DND-41 (cell line): ENCODE data around the gene MCF2L.

Source experiments
- ATAC-seq: fragments of 200-7000 bp; cut with Tn5 transposase; 3 replicates; pipeline ENCODE4 v1.9.1; 2021; ENCODE audit warnings: low read depth; ENCODE audit not compliant: insufficient read depth
- DNase-seq: peaks from one replicate; pipeline ENCODE4 v3.0.0-alpha.2; 2020
- H2AFZ ChIP-seq: 2 replicates; pipeline ENCODE4 v1.6.0; 2012; ENCODE audit warnings: low read depth, low read length
- H3K27ac ChIP-seq: 2 replicates; pipeline ENCODE4 v1.5.1; 2012; ENCODE audit warnings: low read length, inconsistent platforms
- H3K27me3 ChIP-seq: fragments of 200-600 bp; sonication (generic); 2 replicates; pipeline ENCODE4 v1.6.0; 2012; ENCODE audit warnings: low read length, mild to moderate bottlenecking, inconsistent platforms; ENCODE audit not compliant: insufficient read depth, poor library complexity
- H3K36me3 ChIP-seq: 2 replicates; pipeline ENCODE4 v1.5.1; 2012; ENCODE audit warnings: low read length, inconsistent platforms; ENCODE audit not compliant: insufficient read depth
- H3K4me1 ChIP-seq: 2 replicates; pipeline ENCODE4 v1.5.1; 2012; ENCODE audit warnings: mild to moderate bottlenecking, low read length; ENCODE audit not compliant: insufficient read depth
- H3K4me2 ChIP-seq: 2 replicates; pipeline ENCODE4 v1.6.0; 2012; ENCODE audit warnings: mild to moderate bottlenecking, moderate library complexity, low read length, inconsistent platforms; ENCODE audit not compliant: insufficient read depth
- H3K4me3 ChIP-seq, 2 experiments: fragments of 200-600 bp in 1 of 2; shearing (Covaris generic) in 1 of 2; 2 replicates each; pipeline ENCODE4 v1.5.1; 2012 to 2016; ENCODE audit warnings: inconsistent platforms in 2 of 2, low read length in 2 of 2, mild to moderate bottlenecking in 2 of 2, low read depth in 1 of 2, moderate library complexity in 1 of 2
- H3K79me2 ChIP-seq: 2 replicates; pipeline ENCODE4 v1.6.0; 2012; ENCODE audit warnings: low read length, inconsistent platforms; ENCODE audit not compliant: insufficient read depth
- H3K9ac ChIP-seq: 2 replicates; pipeline ENCODE4 v1.6.0; 2012; ENCODE audit warnings: low read depth, mild to moderate bottlenecking, inconsistent platforms, low read length, moderate library complexity
- H3K9me3 ChIP-seq: 2 replicates; pipeline ENCODE4 v1.5.1; 2012; ENCODE audit warnings: low read length, moderate library complexity, mild to moderate bottlenecking, inconsistent platforms; ENCODE audit not compliant: insufficient read depth, severe bottlenecking
- H4K20me1 ChIP-seq: 2 replicates; pipeline ENCODE4 v1.6.0; 2012; ENCODE audit warnings: low read length; ENCODE audit not compliant: insufficient read depth
- EZH2 ChIP-seq: IDR thresholded peaks from 3 replicates; pipeline ENCODE4 v1.6.1; 2012; ENCODE audit warnings: borderline replicate concordance, low read depth, mild to moderate bottlenecking, moderate library complexity, low read length, inconsistent platforms; ENCODE audit not compliant: severe bottlenecking
- TF ChIP-seq, protein P1 (sequence below): IDR thresholded peaks from 2 replicates; pipeline ENCODE4 v1.5.1; 2012; ENCODE audit warnings: borderline replicate concordance, low read length, moderate library complexity, mild to moderate bottlenecking; ENCODE audit not compliant: poor library complexity, severe bottlenecking; ENCODE audit errors: extremely low read depth

The MCF2L gene

GRCh38 chr13:112934078-112934477, 34.9 kb upstream of the MCF2L start:
- TF ChIP-seq EZH2 = no peak
- TF ChIP-seq, protein P1, sequence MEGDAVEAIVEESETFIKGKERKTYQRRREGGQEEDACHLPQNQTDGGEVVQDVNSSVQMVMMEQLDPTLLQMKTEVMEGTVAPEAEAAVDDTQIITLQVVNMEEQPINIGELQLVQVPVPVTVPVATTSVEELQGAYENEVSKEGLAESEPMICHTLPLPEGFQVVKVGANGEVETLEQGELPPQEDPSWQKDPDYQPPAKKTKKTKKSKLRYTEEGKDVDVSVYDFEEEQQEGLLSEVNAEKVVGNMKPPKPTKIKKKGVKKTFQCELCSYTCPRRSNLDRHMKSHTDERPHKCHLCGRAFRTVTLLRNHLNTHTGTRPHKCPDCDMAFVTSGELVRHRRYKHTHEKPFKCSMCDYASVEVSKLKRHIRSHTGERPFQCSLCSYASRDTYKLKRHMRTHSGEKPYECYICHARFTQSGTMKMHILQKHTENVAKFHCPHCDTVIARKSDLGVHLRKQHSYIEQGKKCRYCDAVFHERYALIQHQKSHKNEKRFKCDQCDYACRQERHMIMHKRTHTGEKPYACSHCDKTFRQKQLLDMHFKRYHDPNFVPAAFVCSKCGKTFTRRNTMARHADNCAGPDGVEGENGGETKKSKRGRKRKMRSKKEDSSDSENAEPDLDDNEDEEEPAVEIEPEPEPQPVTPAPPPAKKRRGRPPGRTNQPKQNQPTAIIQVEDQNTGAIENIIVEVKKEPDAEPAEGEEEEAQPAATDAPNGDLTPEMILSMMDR = no peak
- no peak overlapping the region for H3K4me3 ChIP-seq
- no peaks in the 10 kb centered on the region for H3K4me1 ChIP-seq
- no peaks in the 10 kb centered on the region for H3K36me3 ChIP-seq
- no peak overlapping the region for H3K27ac ChIP-seq
- no peak for DNase-seq
- no peak overlapping the region for H2AFZ ChIP-seq
- H3K9me3 ChIP-seq = no peaks in the 10 kb centered on the region
- H4K20me1 ChIP-seq = peaks cover 8% of the 10 kb centered on the region; the same call in 1 of the 2 replicates
- H3K9ac ChIP-seq = no peak overlapping the region
- H3K79me2 ChIP-seq = no peaks in the 10 kb centered on the region
- H3K4me2 ChIP-seq = no peak overlapping the region
- H3K27me3 ChIP-seq = peaks cover 19% of the 10 kb centered on the region
- no peak for ATAC-seq

GRCh38 chr13:112938680-112939079, 30.3 kb upstream of the MCF2L start:
- no peak overlapping the region for H3K9ac ChIP-seq
- no peaks in the 10 kb centered on the region for H3K36me3 ChIP-seq
- H3K4me1 ChIP-seq = peaks cover 7% of the 10 kb centered on the region
- H3K9me3 ChIP-seq = no peaks in the 10 kb centered on the region
- no peak for TF ChIP-seq EZH2
- TF ChIP-seq, protein P1 = no peak
- ATAC-seq = no peak
- 0 out of 2 replicates have a peak, but pooled peaks cover 4% of the 10 kb centered on the region for H4K20me1 ChIP-seq
- H3K27me3 ChIP-seq = no peaks in the 10 kb centered on the region
- DNase-seq = no peak
- no peak overlapping the region for H3K4me3 ChIP-seq
- no peak overlapping the region for H3K27ac ChIP-seq
- H3K4me2 ChIP-seq = no peak overlapping the region
- no peaks in the 10 kb centered on the region for H3K79me2 ChIP-seq
- H2AFZ ChIP-seq = no peak overlapping the region

GRCh38 chr13:112940236-112940635, 28.8 kb upstream of the MCF2L start:
- TF ChIP-seq, protein P1 = no peak
- no peak for TF ChIP-seq EZH2
- H3K27me3 ChIP-seq = no peaks in the 10 kb centered on the region
- DNase-seq (no peak), ATAC-seq (no peak)
- H2AFZ ChIP-seq = no peak overlapping the region
- 0 out of 2 replicates have a peak, but pooled peaks cover 4% of the 10 kb centered on the region for H4K20me1 ChIP-seq
- H3K4me2 ChIP-seq = no peak overlapping the region
- H3K27ac ChIP-seq = no peak overlapping the region
- H3K9ac ChIP-seq = no peak overlapping the region
- no peaks in the 10 kb centered on the region for H3K9me3 ChIP-seq
- no peaks in the 10 kb centered on the region for H3K79me2 ChIP-seq
- H3K36me3 ChIP-seq = no peaks in the 10 kb centered on the region
- peaks cover 7% of the 10 kb centered on the region for H3K4me1 ChIP-seq
- H3K4me3 ChIP-seq = no peak overlapping the region

DNA sequence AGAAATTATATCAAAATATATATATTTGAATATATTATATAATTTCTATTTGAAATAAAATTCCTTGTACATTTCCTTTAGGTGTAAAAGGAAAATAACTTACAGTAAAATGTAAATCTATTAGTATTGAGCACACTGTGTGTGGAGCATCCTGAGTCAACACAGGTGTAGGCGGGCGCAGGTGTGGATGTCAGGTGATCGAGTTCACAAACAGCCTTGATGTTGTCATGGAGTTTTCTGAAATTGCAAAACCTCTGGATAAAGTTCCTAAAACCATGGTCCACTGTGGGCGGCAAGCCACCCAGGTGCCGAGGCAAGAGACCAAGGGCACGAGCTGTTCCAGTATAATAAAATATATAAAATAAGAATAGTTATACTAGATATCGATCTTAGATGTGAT, 27.7 kb upstream of the MCF2L start:
- TF ChIP-seq, protein P1 = no peak
- TF ChIP-seq EZH2 = no peak
- Histone ChIP-seq H2AFZ (no peak overlapping the region), H3K9me3 (no peaks in the 10 kb centered on the region), H3K79me2 (no peaks in the 10 kb centered on the region), H4K20me1 (0 out of 2 replicates have a peak, but pooled peaks cover 4% of the 10 kb centered on the region), H3K4me1 (peaks cover 7% of the 10 kb centered on the region), H3K36me3 (no peaks in the 10 kb centered on the region), H3K27ac (no peak overlapping the region), H3K4me3 (no peak overlapping the region), H3K4me2 (no peak overlapping the region), H3K9ac (no peak overlapping the region), H3K27me3 (peaks cover 1% of the 10 kb centered on the region)
- no peak for ATAC-seq
- DNase-seq = no peak
